SH-SY5Y (cell line): ENCODE measurements around the gene SMYD3.

ENCODE experiments used
- GATA2 ChIP-seq: IDR thresholded peaks from 2 replicates; pipeline ENCODE4 v1.6.1; 2011; ENCODE audit warnings: mild to moderate bottlenecking, low read depth, low read length
- GATA3 ChIP-seq: IDR thresholded peaks from 2 replicates; pipeline ENCODE4 v1.6.1; 2011; ENCODE audit warnings: low read depth, mild to moderate bottlenecking, low read length, moderate library complexity

- no peak for TF ChIP-seq GATA3
- TF ChIP-seq GATA2, result no peak
Measured at GRCh38 chr1:246179401-246179800, 327.7 kb downstream of the SMYD3 start.
